PC-9 (cell line): ENCODE data around the gene PIP5K1B.

Experiments used
- CTCF ChIP-seq: fragments of 200-600 bp; sonication (generic); conservative IDR thresholded peaks from 2 replicates; pipeline ENCODE4 v1.6.1; 2017; ENCODE audit warnings: mixed run types, antibody characterized with exemption, mild to moderate bottlenecking, moderate library complexity
- EZH2 ChIP-seq: fragments of 200-600 bp; sonication (generic); IDR thresholded peaks from 2 replicates; pipeline ENCODE4 v1.8.0; 2017; ENCODE audit warnings: antibody characterized with exemption, low read depth

DNA sequence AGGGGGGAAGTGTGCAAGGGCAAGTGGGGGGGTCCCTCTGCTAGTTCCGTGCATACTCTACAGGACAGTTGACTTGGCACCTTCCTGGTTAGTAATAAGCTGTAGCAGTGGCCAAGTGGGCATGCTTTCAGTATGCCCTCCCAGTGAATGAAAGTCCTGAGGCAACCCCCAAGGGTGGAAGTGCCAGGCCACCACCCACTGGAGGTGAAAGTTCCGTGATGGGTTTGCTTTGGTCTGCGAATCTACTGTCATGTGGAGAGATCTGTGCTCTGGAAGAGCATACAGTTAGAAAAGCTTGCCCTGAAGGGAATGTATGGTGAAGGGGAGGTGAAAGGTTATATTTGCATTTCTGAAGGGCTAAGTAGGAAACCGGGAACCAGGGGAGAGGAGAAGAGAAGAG, 340.8 kb downstream of the PIP5K1B start:
- TF ChIP-seq CTCF, result no peak
- no peak for TF ChIP-seq EZH2
